NOMO-1 treated with DMSO at 0.1 percent for 48 hours (cell line): ENCODE results near the gene RHBDF2.

ENCODE experiments used
- DNase-seq: peaks from one replicate; lab custom pipeline; 2025; ENCODE audit not compliant: unreplicated experiment; lab: John Stamatoyannopoulos, UW

RHBDF2 gene

GRCh38 chr17:76484228-76484725 lies 16.9 kb downstream of the RHBDF2 start:
- no peak for DNase-seq

- DNase-seq: peak; percentile 79
Observed at GRCh38 chr17:76481071-76481655, 20.1 kb downstream of the RHBDF2 start.

- DNase-seq: peak; percentile 38
Observed at GRCh38 chr17:76480632-76481031, 20.6 kb downstream of the RHBDF2 start.

GRCh38 chr17:76479515-76480060 lies 21.6 kb downstream of the RHBDF2 start:
- no peak for DNase-seq

GRCh38 chr17:76478730-76479514 lies 22.3 kb downstream of the RHBDF2 start:
- no peak for DNase-seq

- DNase-seq: no peak
Observed at GRCh38 chr17:76478097-76478496, 23.1 kb downstream of the RHBDF2 start.

GRCh38 chr17:76477576-76477975 lies 23.6 kb downstream of the RHBDF2 start:
- no peak for DNase-seq

- no peak for DNase-seq
Observed at GRCh38 chr17:76476736-76477135, 24.5 kb downstream of the RHBDF2 start.

GRCh38 chr17:76475302-76475701 lies 25.9 kb downstream of the RHBDF2 start:
- DNase-seq: no peak

- no peak for DNase-seq
Observed at GRCh38 chr17:76474894-76475293, 26.3 kb downstream of the RHBDF2 start.

- DNase-seq: no peak
Observed at GRCh38 chr17:76474238-76474637, 27.0 kb downstream of the RHBDF2 start.

GRCh38 chr17:76473541-76473985 lies 27.7 kb downstream of the RHBDF2 start:
- no peak for DNase-seq

GRCh38 chr17:76472726-76473125 lies 28.5 kb downstream of the RHBDF2 start:
- DNase-seq: no peak

GRCh38 chr17:76472258-76472645 lies 29.0 kb downstream of the RHBDF2 start:
- DNase-seq: no peak

GRCh38 chr17:76471498-76472257 lies 29.5 kb downstream of the RHBDF2 start:
- no peak for DNase-seq

- no peak for DNase-seq
Observed at GRCh38 chr17:76469991-76470739, 31.1 kb downstream of the RHBDF2 start.

- no peak for DNase-seq
Observed at GRCh38 chr17:76469076-76469990, 31.9 kb downstream of the RHBDF2 start.

- DNase-seq: no peak
Observed at GRCh38 chr17:76468634-76469010, 32.6 kb downstream of the RHBDF2 start.

- no peak for DNase-seq
Observed at GRCh38 chr17:76467809-76468633, 33.2 kb downstream of the RHBDF2 start.
